ENCODE measurements around the gene BAHCC1. TPM values are rescaled to one million over a fixed set of nuclear protein-coding genes. Genes with fewer than 3 reads are reported as not detected.

The BAHCC1 gene
- total RNA-seq, 1 experiment from 2014 or later = 29.8 TPM

GRCh38 chr17:81484195-81484979 is 89.1 kb downstream of the BAHCC1 start (continued):
- no peak for TF ChIP-seq ARID4B (CRISPR knock-in tag; IDR thresholded peaks at IDR 0.05; ENCODE audit: borderline replicate concordance)
- TF ChIP-seq MYBL2 (CRISPR knock-in tag; IDR thresholded peaks at IDR 0.05) = peak; percentile 73; the same call in 1 of the 2 replicates
- TF ChIP-seq TP53 (CRISPR knock-in tag; IDR thresholded peaks at IDR 0.05) = peak; percentile 70; the same call in 1 of the 2 replicates
- no peak for TF ChIP-seq RORB (CRISPR knock-in tag; IDR thresholded peaks at IDR 0.05)
- TF ChIP-seq, protein P1, sequence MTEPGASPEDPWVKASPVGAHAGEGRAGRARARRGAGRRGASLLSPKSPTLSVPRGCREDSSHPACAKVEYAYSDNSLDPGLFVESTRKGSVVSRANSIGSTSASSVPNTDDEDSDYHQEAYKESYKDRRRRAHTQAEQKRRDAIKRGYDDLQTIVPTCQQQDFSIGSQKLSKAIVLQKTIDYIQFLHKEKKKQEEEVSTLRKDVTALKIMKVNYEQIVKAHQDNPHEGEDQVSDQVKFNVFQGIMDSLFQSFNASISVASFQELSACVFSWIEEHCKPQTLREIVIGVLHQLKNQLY (CRISPR knock-in tag; IDR thresholded peaks at IDR 0.05) = no peak; the same call in 1 of the 2 replicates
- no peak; the same call in 1 of the 2 replicates for TF ChIP-seq ERG (CRISPR knock-in tag; IDR thresholded peaks at IDR 0.05)
- TF ChIP-seq, protein P2, sequence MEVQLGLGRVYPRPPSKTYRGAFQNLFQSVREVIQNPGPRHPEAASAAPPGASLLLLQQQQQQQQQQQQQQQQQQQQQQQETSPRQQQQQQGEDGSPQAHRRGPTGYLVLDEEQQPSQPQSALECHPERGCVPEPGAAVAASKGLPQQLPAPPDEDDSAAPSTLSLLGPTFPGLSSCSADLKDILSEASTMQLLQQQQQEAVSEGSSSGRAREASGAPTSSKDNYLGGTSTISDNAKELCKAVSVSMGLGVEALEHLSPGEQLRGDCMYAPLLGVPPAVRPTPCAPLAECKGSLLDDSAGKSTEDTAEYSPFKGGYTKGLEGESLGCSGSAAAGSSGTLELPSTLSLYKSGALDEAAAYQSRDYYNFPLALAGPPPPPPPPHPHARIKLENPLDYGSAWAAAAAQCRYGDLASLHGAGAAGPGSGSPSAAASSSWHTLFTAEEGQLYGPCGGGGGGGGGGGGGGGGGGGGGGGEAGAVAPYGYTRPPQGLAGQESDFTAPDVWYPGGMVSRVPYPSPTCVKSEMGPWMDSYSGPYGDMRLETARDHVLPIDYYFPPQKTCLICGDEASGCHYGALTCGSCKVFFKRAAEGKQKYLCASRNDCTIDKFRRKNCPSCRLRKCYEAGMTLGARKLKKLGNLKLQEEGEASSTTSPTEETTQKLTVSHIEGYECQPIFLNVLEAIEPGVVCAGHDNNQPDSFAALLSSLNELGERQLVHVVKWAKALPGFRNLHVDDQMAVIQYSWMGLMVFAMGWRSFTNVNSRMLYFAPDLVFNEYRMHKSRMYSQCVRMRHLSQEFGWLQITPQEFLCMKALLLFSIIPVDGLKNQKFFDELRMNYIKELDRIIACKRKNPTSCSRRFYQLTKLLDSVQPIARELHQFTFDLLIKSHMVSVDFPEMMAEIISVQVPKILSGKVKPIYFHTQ (CRISPR knock-in tag; IDR thresholded peaks at IDR 0.05) = no peak
- TF ChIP-seq ZBTB21 (CRISPR knock-in tag; IDR thresholded peaks at IDR 0.05; ENCODE audit: borderline replicate concordance) = no peak
- no peak for TF ChIP-seq GRHL2 (CRISPR knock-in tag; IDR thresholded peaks at IDR 0.05; ENCODE audit: insufficient replicate concordance, severe bottlenecking)
- no peak for TF ChIP-seq NFATC4 (CRISPR knock-in tag; IDR thresholded peaks at IDR 0.05)
- no peak for TF ChIP-seq GTF2I (CRISPR knock-in tag; conservative IDR thresholded peaks at IDR 0.05)
- no peak for TF ChIP-seq E2F1 (CRISPR knock-in tag; IDR thresholded peaks at IDR 0.05)
- TF ChIP-seq ATF2 (CRISPR knock-in tag; IDR thresholded peaks at IDR 0.05; ENCODE audit: borderline replicate concordance, low read depth) = no peak
- TF ChIP-seq, protein P3, sequence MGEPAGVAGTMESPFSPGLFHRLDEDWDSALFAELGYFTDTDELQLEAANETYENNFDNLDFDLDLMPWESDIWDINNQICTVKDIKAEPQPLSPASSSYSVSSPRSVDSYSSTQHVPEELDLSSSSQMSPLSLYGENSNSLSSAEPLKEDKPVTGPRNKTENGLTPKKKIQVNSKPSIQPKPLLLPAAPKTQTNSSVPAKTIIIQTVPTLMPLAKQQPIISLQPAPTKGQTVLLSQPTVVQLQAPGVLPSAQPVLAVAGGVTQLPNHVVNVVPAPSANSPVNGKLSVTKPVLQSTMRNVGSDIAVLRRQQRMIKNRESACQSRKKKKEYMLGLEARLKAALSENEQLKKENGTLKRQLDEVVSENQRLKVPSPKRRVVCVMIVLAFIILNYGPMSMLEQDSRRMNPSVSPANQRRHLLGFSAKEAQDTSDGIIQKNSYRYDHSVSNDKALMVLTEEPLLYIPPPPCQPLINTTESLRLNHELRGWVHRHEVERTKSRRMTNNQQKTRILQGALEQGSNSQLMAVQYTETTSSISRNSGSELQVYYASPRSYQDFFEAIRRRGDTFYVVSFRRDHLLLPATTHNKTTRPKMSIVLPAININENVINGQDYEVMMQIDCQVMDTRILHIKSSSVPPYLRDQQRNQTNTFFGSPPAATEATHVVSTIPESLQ (CRISPR knock-in tag; IDR thresholded peaks at IDR 0.05) = no peak
- TF ChIP-seq, protein P4, sequence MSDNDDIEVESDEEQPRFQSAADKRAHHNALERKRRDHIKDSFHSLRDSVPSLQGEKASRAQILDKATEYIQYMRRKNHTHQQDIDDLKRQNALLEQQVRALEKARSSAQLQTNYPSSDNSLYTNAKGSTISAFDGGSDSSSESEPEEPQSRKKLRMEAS (CRISPR knock-in tag; IDR thresholded peaks at IDR 0.05) = peak; percentile 62; the same call in 1 of the 2 replicates
- no peak for TF ChIP-seq AFF4 (CRISPR knock-in tag; IDR thresholded peaks at IDR 0.05; ENCODE audit: borderline replicate concordance)
- TF ChIP-seq MXD4 (CRISPR knock-in tag; IDR thresholded peaks at IDR 0.05; ENCODE audit: borderline replicate concordance) = no peak
- TF ChIP-seq ZNF396 (CRISPR knock-in tag; IDR thresholded peaks at IDR 0.05; ENCODE audit: borderline replicate concordance) = no peak
